ENCODE data around the gene PAQR8. TPM values are rescaled to one million over a fixed set of nuclear protein-coding genes. Genes with fewer than 3 reads are reported as not detected.

Gene PAQR8
- total RNA-seq, 1 donor from 2014 or later, result 6.1 TPM

GRCh38 chr6:52337633-52338290 lies 24.2 kb upstream of the PAQR8 start:
- intact Hi-C loops (cut with DNase I), result no loop called here
- DNase-seq (ENCODE audit: low spot score in 2 of 2), result no peak
- no peak overlapping the region for H3K27ac ChIP-seq

GRCh38 chr6:52340603-52340880 lies 21.4 kb upstream of the PAQR8 start:
- intact Hi-C loops (cut with DNase I), result no loop called here
- Histone ChIP-seq H3K36me3 (no peaks in the 10 kb centered on the region), H3K4me3 (no peak overlapping the region), H3K27me3 (no peaks in the 10 kb centered on the region), H3K27ac (no peak overlapping the region), H3K4me1 (no peaks in the 10 kb centered on the region), H3K9me3 (no peaks in the 10 kb centered on the region)
- no peak for TF ChIP-seq CTCF (IDR thresholded peaks at IDR 0.05)
- no peak for DNase-seq (ENCODE audit: low spot score in 2 of 2)

More at GRCh38 chr6:52337633-52338290, 24.2 kb upstream of the PAQR8 start:
- Histone ChIP-seq H3K36me3 (no peaks in the 10 kb centered on the region), H3K9me3 (no peaks in the 10 kb centered on the region), H3K27me3 (no peaks in the 10 kb centered on the region), H3K4me3 (no peak overlapping the region), H3K4me1 (no peaks in the 10 kb centered on the region)
- no peak for TF ChIP-seq CTCF (IDR thresholded peaks at IDR 0.05)

DNA sequence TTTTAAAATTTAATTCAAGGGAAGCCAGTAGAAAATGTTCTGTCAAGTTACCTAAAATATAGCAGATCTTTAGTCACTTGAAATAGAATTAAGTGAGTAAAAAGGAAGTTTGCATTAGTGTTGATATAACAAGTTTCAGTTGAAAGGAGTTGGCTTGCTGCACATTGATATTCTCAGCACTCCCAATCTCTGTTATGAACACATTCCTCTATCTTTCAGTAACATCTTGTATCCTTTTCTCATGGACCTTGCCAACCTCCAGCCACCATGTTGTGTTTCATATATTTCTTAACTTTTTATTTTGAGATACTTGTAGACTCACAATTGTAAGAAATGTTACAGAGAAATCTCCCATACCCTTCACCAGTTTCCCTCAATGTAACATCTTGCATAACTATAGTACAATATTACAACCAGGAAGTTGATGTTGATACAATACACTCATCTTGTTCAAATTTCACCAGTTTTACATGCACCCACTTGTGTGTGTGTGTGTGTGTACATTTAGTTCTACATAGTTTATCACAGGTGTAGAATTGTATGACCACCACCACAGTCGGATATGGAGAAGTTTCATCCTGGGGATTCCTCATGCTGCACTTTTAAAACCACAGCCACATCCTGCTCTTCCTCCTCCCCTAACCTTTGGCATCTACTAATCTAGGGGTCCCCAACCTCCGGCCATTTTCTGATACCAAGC lies 20.2 kb upstream of the PAQR8 start:
- no peak for DNase-seq (ENCODE audit: low spot score in 2 of 2)
- Histone ChIP-seq H3K27me3 (no peaks in the 10 kb centered on the region), H3K36me3 (no peaks in the 10 kb centered on the region), H3K9me3 (no peaks in the 10 kb centered on the region), H3K4me1 (no peaks in the 10 kb centered on the region), H3K4me3 (no peak overlapping the region), H3K27ac (no peak overlapping the region)
- intact Hi-C loops (cut with DNase I), result no loop called here
- no peak for TF ChIP-seq CTCF (IDR thresholded peaks at IDR 0.05)

- Histone ChIP-seq H3K36me3 (no peaks in the 10 kb centered on the region), H3K4me3 (no peak overlapping the region), H3K4me1 (no peaks in the 10 kb centered on the region), H3K27ac (no peak overlapping the region), H3K27me3 (no peaks in the 10 kb centered on the region), H3K9me3 (no peaks in the 10 kb centered on the region)
- no peak for TF ChIP-seq CTCF (IDR thresholded peaks at IDR 0.05)
- intact Hi-C loops (cut with DNase I), result no loop called here
- DNase-seq (ENCODE audit: low spot score in 2 of 2), result no peak
Observed at GRCh38 chr6:52345311-52345710, 16.6 kb upstream of the PAQR8 start.

- no peak for DNase-seq (ENCODE audit: low spot score in 2 of 2)
- intact Hi-C loops (cut with DNase I), result no loop called here
- Histone ChIP-seq H3K36me3 (no peaks in the 10 kb centered on the region), H3K4me1 (no peaks in the 10 kb centered on the region), H3K27ac (no peak overlapping the region), H3K4me3 (no peak overlapping the region), H3K27me3 (no peaks in the 10 kb centered on the region), H3K9me3 (no peaks in the 10 kb centered on the region)
- TF ChIP-seq CTCF (IDR thresholded peaks at IDR 0.05), result no peak
Observed at GRCh38 chr6:52346503-52346902, 15.4 kb upstream of the PAQR8 start.
